ENCODE data around the gene HPSE.

The HPSE gene

DNA sequence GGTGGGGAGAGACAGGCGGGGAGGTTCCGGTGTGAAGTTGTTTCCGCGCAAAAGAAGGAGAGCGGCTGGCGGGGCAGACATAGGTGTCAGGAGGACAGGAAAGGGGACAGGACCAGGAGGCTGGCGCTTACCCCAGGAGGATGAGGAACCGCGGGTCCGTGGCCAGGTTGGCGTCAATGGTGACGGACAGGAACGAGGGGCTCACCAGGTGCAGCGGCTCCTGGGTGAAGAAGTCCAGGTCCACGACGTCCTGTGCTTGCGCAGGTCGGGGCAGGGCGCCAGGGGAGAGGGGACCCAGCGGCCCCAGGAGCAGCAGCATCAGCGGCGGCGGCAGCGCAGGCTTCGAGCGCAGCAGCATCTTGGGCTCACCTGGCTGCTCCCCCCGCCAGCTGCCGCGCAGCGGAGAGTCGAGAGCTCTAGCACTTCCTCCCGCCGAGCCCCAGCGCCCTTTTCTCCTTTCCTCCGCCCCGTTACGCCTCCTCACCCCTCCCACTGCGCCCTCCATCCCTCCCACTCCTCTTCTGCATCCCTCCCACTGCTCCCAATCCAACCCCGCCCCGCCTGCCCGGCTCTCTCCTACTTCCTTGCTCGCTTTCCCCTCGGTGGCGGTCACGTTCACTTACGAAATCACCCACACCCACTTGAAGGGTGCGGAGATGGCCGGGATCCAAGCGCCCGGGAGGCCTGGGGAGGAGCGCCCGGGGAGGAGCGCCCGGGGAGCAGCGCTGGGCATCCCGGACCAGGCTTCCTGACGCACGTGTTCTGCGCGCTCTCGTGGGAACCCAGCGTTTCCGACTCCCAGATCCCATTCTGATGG, at the start of gene HPSE:
TSS of gene HPSE (minus strand) at position 424 of the 817 bp plus-strand sequence. CDS start at position 358, 66 bp downstream.
- peak in 1 of 2 experiments; percentile 31 for DNase-seq (ENCODE audit: low read depth in 2 of 2)

- no peak for DNase-seq (ENCODE audit: low read depth in 2 of 2)
Measured at GRCh38 chr4:83382850-83383249, 48.2 kb upstream of the HPSE start.

DNA sequence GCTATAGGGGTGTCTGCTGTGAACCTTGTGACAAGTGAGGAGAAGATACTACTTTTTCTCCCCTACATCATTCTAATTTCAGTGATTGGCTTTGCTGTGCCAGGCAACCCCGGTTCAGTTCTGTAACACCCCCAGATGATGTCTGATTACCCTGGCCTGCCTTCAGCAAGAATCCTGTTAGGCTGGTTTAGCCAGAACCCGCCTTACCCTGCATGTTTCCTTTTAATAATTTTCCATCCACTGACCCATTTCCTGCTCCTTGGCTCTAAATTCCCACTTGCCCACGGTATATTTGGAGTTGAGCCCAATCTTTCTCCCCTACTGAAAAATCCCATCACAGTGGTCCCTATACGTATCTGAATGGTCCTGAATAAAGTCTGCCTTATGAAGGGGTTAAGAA, 46.5 kb upstream of the HPSE start:
- DNase-seq (ENCODE audit: low read depth in 2 of 2) = no peak

GRCh38 chr4:83378419-83378818, 43.8 kb upstream of the HPSE start:
- no peak for DNase-seq (ENCODE audit: low read depth in 2 of 2)

GRCh38 chr4:83372931-83373330, 38.3 kb upstream of the HPSE start:
- no peak for DNase-seq (ENCODE audit: low read depth in 2 of 2)

- no peak for DNase-seq (ENCODE audit: low read depth in 2 of 2)
Measured at GRCh38 chr4:83371936-83372335, 37.3 kb upstream of the HPSE start.

GRCh38 chr4:83371235-83371634, 36.6 kb upstream of the HPSE start:
- no peak for DNase-seq (ENCODE audit: low read depth in 2 of 2)

GRCh38 chr4:83370640-83370906, 35.9 kb upstream of the HPSE start:
- no peak for DNase-seq (ENCODE audit: low read depth in 2 of 2)

DNA sequence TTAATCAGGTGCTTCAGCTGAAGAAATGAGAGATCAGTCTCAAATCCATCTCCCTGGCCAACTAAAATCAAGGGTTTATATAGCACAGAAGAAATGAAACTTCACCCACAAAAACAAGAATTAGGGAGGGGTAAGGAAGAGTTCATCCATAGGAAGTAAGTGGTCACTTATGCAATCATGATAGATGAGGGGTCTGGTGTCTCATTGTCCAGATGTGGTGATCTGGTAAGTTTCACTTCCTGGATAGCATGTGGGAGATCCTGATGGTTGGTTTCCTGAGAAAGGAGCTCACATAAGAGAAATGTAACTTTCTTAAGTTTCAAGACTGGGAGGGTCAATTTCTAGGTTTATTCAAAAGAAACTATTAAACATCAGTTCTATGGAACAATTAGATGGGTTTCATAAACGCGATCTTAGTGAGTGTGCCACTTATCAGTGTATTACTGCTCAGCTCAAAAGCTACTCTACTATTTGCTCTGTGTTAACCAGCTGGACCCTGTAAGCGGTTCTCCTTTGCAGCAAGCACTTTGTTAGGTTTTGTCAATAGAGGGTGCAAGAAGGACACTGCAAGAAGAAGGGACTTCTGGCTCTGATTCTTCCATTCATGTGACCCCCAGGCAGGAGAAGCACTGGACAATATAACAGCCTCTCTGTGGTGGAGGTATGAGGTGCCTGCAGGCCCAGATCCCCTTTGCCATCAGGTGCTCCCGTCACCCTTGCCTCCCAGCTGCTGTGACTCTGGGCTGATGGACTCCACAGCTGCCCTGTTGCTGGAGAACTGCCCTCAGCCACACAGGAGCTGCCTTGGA, 35.4 kb upstream of the HPSE start:
- no peak for DNase-seq (ENCODE audit: low read depth in 2 of 2)

DNA sequence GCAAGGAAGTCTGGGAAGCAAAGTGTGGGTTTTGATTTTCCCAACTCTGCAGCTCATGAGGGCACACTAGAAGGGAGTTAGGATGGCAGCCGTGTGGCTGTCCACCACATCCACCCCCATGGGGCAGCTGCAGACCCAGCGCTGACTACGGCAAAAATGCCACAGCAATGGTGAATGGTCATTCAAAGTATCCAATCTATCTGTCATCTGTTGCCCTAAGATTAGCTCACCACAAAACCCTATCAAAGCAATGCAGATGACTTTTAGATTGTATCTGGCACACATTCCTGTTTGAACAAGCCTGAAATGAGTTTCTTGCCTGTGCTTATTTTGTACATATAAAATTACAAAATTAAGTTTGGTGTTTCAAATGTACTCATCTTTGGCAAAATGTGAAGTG, 29.7 kb upstream of the HPSE start:
- DNase-seq (ENCODE audit: low read depth in 2 of 2) = no peak

GRCh38 chr4:83362492-83363329, 28.1 kb upstream of the HPSE start:
- peak; percentile 10 to 14 for DNase-seq (ENCODE audit: low read depth in 2 of 2)

- DNase-seq (ENCODE audit: low read depth in 2 of 2) = no peak
Measured at GRCh38 chr4:83361416-83362103, 26.9 kb upstream of the HPSE start.

GRCh38 chr4:83360018-83360417, 25.4 kb upstream of the HPSE start:
- DNase-seq (ENCODE audit: low read depth in 2 of 2) = no peak

GRCh38 chr4:83358410-83358809, 23.8 kb upstream of the HPSE start:
- peak; percentile 59 to 66 for DNase-seq (ENCODE audit: low read depth in 2 of 2)

- DNase-seq (ENCODE audit: low read depth in 2 of 2) = peak; percentile 91
Measured at GRCh38 chr4:83356899-83357661, 22.4 kb upstream of the HPSE start.

GRCh38 chr4:83353516-83353915, 18.9 kb upstream of the HPSE start:
- DNase-seq (ENCODE audit: low read depth in 2 of 2) = no peak

GRCh38 chr4:83348074-83348473, 13.4 kb upstream of the HPSE start:
- DNase-seq (ENCODE audit: low read depth in 2 of 2) = no peak

GRCh38 chr4:83342476-83342875, 7.8 kb upstream of the HPSE start:
- DNase-seq (ENCODE audit: low read depth in 2 of 2) = no peak

DNA sequence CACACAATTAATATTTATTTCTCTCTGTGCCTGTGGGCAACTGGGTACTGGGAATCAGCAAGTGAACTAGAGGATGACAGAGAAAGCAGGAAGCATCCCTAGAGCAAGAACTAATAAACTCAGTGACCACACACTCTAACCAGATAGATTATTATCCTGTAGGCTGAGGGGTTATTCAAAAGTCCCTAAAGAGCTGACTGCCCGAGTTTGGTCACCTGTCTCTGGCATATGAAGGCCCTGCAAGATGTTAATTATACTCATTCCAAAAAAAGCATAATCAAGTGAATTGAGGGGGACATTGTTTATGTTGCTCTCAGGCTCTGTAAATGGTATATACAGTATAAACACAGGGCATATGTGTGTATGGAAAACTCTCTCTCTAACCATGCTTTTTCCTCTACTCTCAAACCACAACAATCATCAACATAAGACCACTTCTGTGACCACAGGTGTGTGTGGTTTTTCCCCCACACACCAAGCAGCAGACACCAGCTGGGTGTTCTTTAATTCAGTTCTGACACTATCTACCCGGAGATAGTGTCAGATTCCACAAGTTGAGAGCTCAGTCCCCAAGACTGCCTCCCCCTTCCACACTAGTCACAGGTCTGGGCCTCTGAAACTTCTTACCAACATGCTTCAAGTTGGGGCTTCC, 6.2 kb upstream of the HPSE start:
- DNase-seq (ENCODE audit: low read depth in 2 of 2) = no peak

GRCh38 chr4:83339573-83339972, 4.9 kb upstream of the HPSE start:
- no peak for DNase-seq (ENCODE audit: low read depth in 2 of 2)
